HG02623 (cell line): Measurements from ENCODE around the gene SNTB2.

ENCODE experiments used
- ATAC-seq: cut with Tn5 transposase; IDR thresholded peaks from one replicate; pipeline ENCODE4 v1.9.1; 2021; ENCODE audit warnings: moderate library complexity; ENCODE audit not compliant: unreplicated experiment

Gene SNTB2

DNA sequence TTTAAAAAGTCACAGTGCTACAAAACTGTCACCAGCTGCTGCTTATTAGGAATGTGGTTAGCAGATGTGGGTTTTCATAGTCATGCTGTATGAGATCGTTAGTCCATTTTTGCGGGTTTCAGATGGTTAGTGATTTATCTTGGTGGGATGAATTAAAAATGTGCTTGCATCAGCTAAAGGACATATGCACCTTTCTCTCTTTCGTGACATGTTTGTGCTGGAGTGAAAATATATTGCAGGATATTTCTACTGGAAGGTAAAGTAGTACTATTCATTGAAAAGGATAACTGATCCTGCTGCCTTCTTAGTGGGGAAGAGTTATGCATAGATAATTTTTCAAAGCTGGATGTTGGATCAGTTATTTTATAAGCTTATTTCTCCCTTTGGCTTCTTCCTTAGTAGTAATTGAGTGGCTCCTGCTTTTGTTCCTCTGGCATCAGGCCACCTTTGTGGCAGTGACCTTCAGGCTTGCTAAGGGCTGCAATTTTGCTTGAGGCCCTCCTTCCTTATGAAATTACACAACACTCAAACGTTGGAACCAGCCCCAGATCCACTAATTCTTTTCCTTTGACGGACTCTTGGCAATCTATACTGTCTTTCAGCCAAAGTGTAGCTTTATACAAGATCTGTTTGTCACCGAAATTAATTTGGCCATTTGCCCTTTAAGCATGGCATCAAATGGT lies 7.5 kb upstream of the SNTB2 start:
- no peak for ATAC-seq

DNA sequence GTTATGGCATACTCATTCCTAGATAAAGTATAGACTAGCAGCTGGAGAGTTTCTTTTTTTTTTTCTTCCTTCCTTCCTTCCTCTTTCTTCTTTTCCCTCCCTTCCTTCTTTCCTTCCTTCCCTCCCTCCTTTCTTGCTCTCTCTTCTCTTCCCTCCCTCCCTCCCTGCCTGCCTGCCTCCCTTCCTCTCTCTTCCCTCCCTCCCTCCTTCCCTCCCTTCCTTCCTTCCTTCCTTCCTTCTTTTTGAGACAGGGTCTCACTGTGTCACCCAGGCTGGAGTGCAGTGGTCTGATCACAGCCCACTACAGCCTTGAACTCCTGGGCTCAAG lies 7.0 kb upstream of the SNTB2 start:
- ATAC-seq = no peak

DNA sequence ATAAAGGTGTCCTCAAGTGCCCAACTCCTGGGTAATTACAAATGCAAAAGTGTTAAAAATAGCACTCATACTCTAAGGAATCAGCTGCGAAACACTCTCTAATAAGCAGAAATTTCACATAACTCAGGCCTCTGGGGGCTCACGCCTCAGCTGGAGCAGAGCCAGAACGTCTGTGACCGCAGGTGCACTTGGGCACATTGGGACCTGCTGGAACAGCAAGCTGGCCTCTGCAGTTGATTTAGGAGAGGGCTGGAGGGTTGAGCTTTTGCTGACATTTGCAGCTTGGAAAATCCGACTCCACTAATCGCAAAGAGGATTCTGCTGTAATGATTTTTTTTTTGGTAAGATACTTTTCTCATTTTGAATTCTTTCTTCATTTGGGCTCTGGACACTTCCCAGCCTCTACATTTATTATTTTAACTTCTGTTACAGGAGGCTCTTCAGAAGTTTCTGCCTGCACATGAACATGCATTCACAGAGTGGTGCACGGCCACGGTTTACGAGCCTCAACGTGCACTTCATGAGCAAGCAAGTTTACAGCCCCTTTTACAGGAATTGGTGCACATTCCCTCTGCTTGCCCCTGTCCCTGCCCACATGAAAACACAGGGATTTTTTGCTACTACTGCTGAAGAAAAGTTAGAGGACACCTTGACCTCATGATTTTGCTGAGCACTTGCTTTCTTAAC lies 4.1 kb upstream of the SNTB2 start:
- ATAC-seq = no peak

DNA sequence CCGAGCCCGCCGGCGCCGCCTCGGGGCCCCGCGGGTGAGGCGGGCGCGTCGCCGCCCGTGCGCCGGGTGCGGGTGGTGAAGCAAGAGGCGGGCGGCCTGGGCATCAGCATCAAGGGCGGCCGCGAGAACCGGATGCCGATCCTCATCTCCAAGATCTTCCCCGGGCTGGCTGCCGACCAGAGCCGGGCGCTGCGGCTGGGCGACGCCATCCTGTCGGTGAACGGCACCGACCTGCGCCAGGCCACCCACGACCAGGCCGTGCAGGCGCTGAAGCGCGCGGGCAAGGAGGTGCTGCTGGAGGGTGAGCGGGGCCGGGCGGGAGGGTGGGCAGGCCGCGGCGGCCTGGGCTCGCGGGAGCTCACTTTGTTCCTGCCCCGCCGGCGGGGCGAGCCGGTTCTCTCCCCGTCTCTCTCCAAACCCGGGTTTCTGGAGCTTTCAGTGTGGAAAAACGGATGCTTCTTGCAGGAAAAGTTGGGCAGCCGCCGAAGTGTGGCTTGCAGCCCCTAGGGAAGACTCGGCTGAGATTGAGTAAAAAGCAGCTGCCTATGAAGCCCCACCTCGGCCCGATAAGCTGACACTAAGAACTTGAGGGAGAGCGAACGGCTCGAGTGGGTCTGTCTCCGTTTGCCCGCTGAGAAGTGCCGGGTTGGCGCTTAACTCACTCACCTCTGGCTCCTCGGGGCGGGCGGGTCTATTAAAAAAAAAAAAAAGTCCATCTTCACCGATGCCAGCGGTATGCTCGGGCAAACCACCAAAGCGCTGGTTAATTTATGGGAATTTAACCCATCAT lies 677 bp downstream of the SNTB2 start:
- ATAC-seq = peak; percentile 21

DNA sequence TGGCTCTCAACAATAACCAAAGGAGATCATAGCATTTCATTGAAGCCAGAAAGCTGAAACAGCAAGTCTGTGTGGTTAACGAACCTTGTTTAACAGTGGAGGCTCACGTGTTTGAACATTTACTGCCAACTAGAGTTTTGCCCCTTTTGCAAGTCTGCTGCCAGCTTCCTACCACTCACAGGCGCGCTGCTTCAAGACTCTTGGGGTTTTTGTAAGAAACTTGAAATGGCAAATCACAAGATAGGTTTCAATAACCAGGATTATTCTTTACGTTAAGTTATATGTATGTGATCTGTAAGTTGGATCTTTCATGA lies 1.2 kb downstream of the SNTB2 start:
- no peak for ATAC-seq

- no peak for ATAC-seq
Observed at GRCh38 chr16:69188716-69189115, 1.8 kb downstream of the SNTB2 start.

DNA sequence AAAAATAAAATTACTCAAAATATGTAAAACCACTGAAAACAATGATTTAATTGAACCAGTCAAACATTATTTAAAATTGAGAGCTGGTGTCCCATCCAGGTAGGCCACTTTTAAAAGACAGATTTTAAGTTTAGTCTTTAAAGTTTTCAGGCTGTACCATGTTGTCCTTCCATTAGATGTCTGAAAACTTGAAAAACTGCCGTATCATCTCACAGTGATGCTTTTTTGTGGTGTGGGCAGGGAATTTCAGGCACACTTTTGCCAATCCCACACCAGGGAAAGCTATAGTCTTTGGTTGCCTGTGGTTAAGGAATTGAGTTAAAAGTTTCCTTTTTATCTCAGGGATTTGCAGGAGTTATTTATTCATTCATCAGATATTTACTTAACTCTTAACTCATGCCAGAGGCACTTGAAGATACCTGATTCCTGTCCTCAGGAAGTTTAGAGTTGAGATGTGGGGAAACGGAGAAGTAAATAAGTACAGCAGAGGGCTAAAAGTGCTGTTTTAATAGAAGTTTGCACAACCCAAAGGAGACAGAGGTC lies 3.2 kb downstream of the SNTB2 start:
- no peak for ATAC-seq

- no peak for ATAC-seq
Observed at GRCh38 chr16:69190598-69190997, 3.6 kb downstream of the SNTB2 start.

GRCh38 chr16:69191136-69191535 lies 4.2 kb downstream of the SNTB2 start:
- no peak for ATAC-seq

DNA sequence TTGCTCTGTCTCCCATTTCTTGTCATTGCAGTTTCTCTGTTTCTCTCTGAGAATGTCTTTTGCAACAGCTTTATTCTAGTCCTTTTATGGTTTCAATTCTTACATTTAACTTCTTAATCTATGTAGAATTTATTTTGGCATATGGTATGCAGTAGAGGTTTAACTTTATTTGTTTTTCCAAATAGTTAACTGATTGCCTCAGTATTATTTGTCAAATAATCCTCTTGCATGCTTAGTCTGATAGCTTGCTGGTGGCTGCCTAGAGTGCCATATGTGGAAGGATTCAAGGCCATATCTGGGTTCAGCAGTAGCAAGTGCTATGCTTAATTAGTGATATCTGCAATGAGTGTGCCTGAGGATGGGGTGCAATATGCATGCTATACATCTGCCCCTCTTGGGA lies 6.9 kb downstream of the SNTB2 start:
- no peak for ATAC-seq

GRCh38 chr16:69194488-69194887 lies 7.5 kb downstream of the SNTB2 start:
- ATAC-seq = no peak

DNA sequence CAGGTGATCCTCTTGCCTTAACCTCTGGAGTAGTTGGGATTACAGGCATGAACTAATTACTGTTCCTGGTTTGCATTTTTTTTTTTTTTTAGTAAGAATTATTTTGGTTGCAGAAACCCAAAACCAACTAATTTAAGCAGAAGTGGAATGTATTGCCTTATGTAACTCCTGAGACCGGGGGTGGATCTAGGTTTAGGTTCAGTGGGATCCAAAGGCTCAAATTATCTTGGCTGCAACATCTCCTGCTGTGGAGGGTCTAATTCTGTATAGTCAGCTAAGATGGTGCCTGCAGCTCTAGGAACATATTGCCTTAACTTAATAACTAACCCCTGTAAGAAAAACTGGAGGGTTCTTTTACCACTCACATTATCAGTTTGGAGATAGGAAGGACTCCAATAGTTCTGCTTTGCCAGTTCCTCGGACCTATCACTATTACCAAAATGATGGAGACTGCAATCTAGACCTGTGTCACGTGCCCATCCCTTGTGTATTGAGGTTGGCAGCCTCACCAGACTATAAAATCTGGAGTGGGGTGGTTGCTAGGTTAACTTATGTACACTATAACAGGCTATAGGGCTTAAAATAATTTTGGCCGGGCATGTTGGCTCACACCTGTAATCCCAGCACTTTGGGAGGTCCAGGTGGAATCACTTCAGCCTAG lies 8.5 kb downstream of the SNTB2 start:
- no peak for ATAC-seq

GRCh38 chr16:69197573-69197972 lies 10.6 kb downstream of the SNTB2 start:
- no peak for ATAC-seq

- no peak for ATAC-seq
Observed at GRCh38 chr16:69199382-69199781, 12.4 kb downstream of the SNTB2 start.

DNA sequence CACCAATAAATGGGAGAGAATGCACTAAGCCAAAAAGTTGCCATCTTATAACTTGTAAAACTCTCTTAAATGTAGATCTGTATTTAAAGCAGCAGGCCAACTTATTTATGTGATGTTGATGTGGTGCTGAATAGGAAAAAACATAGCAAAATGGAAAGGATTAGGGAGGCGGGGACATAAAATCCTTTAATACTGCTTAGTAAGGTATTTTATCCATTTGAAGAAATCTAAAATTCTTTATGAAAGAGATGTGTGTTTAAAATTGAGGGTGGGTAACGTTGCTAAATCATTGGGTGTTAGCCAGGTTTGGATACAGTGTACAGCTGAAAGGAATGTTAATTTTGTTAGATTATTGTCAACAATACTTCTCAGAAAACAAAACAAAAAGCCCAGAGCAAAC lies 14.3 kb downstream of the SNTB2 start:
- no peak for ATAC-seq

DNA sequence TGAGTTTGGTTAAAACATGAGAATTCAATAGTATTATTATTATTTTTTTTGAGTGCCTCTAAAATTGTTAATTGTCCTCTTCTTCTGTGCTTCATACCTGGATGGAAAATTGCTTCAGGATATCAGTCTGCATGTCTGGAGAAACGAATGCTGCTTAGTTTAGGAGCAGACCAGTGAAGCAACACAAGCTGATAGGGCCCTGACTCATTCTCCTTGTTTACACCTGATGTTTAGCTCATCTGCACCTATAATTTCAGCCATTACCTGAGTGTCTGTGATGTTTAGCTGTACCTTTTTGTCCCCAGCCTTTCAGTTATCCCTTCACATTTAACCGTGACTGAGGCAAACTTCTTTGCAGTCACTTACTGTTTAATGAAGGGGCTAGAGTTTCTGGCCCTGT lies 14.8 kb downstream of the SNTB2 start:
- ATAC-seq = no peak

DNA sequence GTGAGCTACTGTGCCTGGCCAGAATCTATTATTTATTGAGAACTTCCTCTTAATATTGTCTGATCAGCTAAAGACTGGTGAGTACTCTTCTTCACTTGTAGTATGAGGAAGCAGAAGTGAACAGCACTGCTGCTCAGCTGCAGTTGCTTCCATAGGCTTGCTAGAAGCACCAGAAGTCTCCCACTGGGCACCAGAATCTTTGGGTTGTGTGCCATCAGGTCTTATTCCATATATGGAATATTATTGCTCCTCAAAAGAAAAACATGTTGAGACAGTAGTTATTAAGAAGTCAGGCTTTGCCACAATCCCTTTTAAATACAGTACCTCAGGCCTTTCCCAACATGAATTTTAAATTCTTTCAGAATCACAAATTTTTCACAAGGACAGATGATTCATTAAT lies 17.2 kb downstream of the SNTB2 start:
- no peak for ATAC-seq

- ATAC-seq = no peak
Observed at GRCh38 chr16:69209735-69210134, 22.8 kb downstream of the SNTB2 start.

GRCh38 chr16:69217433-69217832 lies 30.5 kb downstream of the SNTB2 start:
- no peak for ATAC-seq

DNA sequence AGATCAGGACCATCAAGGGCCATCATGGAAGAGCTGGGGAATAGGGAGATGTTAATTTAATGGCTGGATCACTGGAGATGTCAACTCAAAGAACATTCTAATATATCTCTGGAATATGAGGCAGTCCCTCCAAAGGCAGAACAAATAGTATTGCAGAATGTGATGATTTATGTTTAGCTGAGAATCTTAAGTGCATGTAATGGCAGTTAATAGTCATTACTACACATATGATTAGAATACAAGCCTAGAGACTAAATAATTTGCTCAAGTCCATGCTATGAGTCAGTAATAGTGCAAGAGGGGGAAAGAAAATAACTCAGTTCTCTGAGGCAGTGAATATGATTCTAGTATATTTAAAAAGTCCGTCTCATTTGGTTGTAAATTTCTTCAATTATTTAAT lies 32.3 kb downstream of the SNTB2 start:
- no peak for ATAC-seq

- no peak for ATAC-seq
Observed at GRCh38 chr16:69223882-69224281, 36.9 kb downstream of the SNTB2 start.

- ATAC-seq = no peak
Observed at GRCh38 chr16:69225121-69225520, 38.2 kb downstream of the SNTB2 start.
